GM21447 (cell line): ENCODE measurements around the gene MAN2B2.
A peak's percentile ranks its signal among the peaks of the same experiment; 100 is the strongest.

ENCODE experiments used
- ATAC-seq: cut with Tn5 transposase; IDR thresholded peaks from one replicate; pipeline ENCODE4 v1.9.1; 2021; ENCODE audit not compliant: unreplicated experiment

Gene MAN2B2

GRCh38 chr4:6574747-6575502 lies at the start of gene MAN2B2:
Gene MAN2B2, plus strand, starts transcription at chr4:6575189. Its CDS starts 22 bp downstream, at chr4:6575211.
- peak; percentile 85 for ATAC-seq

- ATAC-seq: no peak
Observed at GRCh38 chr4:6525474-6525873, 49.5 kb upstream of the MAN2B2 start.

DNA sequence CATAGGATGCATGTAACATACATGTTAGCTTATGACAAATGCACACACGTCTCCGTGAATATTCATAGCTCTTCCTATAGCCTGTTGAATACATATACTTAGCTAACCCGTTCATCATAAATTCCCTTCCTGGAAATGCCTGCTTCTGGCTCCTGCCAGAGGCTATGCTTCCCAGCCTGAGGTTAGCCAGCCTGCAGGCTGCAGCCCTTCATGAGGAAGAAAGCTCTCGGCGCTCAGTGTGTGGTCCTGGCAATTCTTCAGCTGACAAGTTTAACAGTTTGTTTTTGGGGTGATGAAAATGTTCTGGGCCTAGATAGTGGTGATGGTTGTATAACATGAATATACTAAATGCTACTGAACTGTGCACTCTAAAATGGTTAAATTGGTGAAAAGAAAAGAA lies 48.8 kb upstream of the MAN2B2 start:
- no peak for ATAC-seq

DNA sequence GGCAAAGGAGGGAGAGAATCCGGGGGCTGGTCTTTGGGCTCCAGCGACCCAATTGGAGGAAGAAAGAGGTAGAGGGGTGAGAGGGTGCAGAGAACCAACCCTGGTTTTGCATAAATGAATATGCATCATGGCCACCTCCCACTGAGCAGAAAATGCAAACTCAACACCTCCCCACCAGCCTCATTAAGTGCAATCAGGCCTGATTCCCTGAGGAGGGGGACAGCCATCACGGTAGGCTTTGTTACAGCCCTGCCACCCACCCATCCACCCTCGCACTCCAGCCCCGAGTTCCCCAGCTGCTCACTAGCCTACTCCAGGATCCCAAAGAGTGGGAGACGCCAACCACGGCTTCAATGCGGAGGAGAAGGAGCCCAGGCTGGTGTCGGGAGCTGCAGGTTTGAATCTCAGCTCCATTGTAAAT lies 48.3 kb upstream of the MAN2B2 start:
- ATAC-seq: no peak

DNA sequence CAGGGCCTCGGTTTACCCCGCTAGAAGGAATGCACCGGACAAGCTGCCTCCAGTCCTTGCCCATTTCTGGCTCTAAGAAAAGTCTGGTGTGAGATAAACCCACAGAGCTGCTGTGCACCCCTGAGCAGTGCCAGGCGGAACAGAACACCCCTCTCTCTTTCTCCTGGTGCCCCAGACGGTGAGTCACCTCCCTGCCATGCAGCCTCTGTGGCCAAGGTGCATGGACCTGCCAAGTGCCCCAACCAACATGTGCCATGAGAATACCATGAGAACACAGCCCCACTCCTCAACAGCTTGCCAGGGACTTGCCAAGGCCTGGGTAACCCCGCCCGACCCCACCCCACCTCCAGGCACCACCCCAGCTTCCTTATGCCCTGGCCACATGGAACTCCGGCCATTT lies 47.7 kb upstream of the MAN2B2 start:
- no peak for ATAC-seq

DNA sequence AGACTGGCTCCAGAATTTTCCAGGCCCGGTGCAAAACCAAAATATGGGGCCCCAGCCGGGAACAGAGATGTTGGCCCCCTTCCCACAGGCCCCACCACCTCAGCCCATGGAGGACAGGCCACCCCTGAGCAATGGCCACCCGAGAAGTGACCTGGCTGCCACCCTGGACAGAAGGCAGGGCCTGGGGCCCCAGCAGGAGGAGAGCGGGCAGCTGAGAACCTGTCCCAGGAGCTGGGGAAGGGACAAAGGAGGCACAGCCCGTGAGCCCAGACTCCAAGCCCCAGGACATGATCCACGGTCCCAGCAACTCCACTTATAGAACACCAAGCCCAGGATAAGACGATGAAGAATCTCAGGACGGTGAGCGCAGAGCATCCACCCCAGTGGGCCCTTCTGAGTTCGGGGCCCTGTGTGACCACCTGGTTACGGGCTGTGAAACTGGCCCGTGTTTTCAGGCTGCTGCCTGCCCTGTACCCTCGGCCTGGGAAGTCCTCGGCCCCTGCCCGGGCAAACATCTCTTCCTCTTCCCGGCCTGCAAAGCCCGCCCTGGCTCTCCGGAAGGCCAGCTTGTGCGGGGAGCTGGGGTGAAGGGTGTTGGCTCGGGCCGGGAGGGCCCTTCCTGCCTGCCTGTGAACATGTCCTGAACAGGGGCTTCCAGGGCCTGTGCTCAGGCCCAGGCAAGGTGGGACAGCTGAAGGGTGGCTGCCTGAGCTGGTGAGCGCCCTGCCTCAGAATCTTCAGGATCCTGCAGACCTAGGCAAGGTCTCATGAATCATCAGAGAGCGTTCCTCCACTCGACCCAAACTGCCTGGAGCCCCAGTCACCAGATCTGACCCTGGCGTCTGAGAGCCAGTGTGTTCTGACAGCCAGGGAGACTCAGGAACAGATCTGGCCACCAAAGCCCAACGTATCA lies 47.0 kb upstream of the MAN2B2 start:
- ATAC-seq: no peak

DNA sequence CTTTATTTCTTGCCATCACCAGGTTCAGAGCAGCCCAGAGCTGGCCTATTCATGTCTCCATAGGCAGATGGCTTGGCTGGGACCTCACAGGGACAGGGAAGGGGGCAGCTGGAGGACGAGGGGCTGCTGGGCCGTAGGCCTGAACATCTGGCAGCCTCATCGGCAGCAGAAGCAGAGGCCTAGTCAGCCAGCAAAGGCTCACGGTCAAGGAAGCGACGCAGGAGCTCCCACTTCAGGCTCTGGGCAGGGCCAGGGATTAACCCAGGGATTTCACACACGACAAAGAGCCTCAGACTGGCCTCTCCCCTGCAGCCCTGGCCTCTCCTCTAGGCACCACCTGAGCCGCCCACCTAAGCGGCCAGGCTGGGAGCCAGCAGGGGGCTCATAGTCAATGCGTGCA lies 46.0 kb upstream of the MAN2B2 start:
- ATAC-seq: no peak

DNA sequence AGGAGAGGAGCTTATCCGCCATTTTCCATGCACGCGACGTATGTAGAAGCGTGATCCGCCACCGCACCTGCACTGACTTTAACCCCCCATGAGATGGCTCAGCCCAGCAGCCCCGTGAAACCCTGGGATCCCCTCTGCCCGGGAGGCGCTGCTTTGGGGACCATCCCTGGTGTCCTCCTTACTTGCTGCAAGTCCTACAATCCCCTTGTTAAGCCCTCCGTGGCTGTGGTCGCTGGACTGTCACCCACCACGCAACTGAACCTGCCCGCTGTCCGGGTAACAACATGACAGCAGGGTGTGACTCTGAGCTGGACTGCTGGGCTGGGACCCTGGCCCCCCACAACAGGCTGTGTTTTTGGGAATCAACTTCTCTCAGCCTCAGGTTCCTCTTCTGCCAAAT lies 44.7 kb upstream of the MAN2B2 start:
- ATAC-seq: no peak

DNA sequence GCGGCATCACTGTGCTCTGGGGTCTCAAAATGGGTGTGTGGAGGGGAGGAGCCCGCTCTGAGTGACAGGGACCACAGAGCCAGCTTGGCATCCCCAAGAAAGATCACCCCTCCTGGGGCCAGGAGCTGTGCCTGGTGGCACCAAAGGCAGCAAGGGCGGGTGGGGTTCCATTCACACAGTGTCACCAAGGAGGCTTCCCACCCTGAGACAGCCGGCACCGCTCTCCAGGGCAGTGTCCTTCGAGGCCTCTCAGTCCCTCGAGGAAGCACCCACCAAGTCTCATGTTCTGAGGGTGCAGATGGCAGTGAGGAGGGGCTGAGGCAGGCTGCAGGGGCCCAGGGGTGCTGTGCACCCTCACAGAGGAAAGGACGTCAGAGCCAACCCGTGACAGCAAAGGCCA lies 44.0 kb upstream of the MAN2B2 start:
- ATAC-seq: no peak

DNA sequence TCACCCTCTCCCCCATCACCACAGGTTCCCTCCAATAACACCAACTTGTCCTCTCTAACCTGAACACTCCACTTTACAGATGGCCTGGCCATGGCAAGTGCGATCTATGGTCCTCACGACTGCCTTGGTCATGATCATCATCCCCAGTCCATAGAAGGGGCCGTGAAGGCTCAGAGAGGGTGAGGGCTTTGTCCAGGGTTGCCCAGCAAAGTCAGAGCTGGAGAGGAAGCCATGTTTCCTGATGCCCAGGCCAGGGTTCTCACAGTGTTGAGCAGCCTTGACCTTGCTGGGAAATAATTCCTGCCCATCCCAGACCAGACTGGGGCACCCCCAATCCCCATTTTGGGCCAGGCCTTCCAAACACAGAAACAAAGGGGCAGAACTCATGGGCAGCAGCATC lies 42.9 kb upstream of the MAN2B2 start:
- no peak for ATAC-seq

GRCh38 chr4:6532658-6533057 lies 42.3 kb upstream of the MAN2B2 start:
- ATAC-seq: no peak

GRCh38 chr4:6534050-6534449 lies 40.9 kb upstream of the MAN2B2 start:
- ATAC-seq: no peak

- ATAC-seq: no peak
Observed at GRCh38 chr4:6534618-6535328, 40.2 kb upstream of the MAN2B2 start.

DNA sequence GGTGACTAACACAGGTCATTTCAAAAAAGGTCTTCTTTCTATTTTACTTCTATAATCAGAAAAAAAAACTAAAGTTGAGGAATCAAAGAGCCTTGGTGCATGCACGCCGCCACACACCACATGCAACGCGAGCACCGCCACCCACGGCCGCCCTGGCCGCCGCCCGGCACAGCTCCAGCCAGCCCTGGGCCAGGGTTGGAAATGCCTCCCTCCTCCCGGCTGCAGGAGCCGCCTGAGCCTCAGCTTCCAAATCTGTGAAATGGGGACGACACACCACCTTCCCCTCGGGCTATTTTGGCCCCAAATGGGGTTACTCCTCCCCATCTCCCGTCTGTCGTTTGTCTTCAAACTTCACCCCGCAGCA lies 39.7 kb upstream of the MAN2B2 start:
- no peak for ATAC-seq

DNA sequence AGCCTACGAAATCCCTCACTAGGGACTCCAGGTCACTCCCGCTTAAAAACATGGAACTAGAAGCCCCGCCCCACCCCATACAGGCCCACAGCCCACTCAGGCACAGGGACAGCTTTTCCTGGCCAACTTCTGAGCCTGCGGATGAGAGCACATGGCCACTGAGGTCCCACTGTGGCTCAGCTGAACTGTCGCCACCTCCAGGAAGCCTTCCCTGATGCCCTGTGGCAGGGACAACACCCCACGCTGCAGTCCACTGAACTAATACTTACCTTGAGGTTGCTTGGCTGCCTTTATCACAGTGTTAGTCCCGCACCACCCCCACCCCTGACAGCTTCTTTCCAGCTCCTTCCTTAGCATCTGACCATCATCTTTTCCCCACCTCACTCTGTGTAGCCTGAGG lies 39.3 kb upstream of the MAN2B2 start:
- no peak for ATAC-seq

- no peak for ATAC-seq
Observed at GRCh38 chr4:6538111-6538510, 36.9 kb upstream of the MAN2B2 start.

DNA sequence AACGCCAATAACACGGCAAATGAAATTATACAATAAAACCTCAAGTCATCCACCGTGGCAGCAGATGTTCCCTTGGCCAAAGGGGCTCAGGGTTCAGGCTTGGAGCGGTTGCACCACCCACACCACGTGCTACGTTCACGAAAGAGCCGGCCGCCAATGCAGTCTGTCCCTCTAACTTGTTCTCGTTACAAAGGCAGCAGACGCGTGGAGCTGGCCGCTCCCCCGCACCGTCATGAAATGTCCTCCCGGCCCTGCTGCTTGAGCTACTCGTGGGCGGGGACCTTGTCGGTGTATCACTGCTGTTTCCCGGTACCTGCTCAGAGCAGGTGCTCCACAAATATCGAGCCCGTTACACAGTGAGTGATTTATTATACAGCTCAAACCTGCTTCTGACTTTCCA lies 36.4 kb upstream of the MAN2B2 start:
- ATAC-seq: no peak

DNA sequence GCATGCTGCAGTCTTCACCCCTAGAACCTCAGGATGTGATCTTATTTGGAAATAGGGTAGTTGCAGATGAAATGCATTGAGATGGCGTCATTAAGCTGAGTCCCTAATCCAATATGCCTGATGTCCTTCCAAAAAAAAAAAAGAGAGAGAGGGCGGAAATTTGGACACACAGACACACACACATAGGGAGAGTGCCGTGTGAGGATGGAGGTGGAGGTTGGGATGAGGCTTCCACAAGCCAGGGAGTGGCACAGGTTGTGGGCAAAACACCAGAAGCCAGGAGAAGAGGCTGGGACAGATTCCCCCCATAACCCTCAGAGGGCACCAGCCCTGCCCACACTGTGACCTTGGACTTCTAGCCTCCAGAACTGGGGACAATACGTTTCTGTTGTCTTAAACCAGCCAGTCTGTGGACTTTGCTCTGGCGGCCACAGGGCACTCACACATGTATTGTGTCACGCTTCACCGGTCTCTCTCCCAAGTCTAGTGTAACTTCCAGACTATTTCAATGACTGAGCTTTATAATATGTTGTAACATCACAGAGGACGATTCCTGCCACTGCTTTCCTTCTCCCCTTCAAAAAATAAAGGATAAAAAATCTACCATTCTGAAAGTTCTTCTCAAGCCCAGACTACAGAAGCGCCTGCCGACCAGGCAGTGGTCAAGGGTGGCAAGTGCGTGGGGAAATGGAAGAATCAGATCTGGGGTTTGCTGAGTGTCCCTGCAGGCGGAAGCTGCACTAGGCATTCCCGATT lies 35.8 kb upstream of the MAN2B2 start:
- no peak for ATAC-seq

DNA sequence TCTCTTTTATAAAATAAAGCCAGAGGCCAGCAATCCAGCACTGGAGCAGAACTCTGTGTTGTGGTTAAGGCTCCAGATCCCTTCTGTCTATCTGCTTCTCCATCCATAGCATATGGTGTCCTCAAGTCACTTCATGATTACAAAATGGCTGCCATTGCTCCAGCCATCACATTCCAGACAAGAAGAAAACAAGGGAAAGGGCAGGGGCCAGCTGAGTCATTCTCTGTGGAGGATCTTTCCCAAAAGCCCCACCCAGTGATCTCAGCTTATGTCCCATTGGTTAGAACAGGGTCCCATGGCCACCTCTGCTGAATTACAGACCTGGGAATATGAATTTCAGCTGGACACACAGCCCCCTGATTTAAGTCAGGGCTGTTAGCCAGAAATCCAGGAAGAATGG lies 34.1 kb upstream of the MAN2B2 start:
- no peak for ATAC-seq

DNA sequence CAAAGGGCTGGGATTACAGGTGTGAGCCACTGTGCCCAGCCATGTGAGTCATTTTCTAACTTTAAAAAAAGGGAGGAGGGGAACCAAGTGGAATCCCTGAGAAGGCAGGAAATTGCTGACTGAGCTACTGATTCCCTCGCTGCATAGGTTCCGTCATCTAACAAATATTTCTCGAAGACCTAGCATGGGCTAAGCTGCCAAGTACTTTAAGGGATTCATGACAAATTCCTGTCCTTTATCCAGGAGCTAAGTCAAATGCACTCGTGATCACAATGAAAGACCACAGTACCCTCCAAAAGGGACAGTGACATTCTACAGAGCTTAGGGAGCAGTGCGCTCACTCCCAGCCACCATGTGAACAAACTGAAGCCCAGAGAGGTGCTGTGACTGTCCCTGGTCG lies 33.2 kb upstream of the MAN2B2 start:
- no peak for ATAC-seq

DNA sequence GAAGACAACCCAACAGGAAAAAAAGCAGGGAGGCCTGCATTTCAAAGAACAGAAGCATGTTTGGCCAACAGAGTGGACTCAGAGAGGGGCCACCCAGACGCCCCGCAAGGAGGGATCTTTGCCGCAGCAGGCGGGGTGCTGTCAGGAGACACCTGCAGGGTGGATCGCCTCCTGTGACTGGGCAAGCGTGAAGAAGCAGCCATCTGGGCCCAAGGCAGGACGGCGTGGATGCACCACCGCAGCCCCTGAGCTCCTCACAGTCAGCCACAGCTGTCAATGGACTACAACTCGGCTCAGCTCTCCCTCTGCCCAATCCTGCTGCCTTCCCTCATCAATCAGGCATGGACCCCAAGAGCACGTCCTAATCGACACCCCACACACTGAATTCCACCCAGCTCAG lies 32.0 kb upstream of the MAN2B2 start:
- no peak for ATAC-seq
